Thyroid gland (tissue), 4 donors: Measurements from ENCODE around the gene CENPE. TPM values are rescaled to one million over a fixed set of nuclear protein-coding genes. Genes with fewer than 3 reads are reported as not detected.

Experiments
- DNase-seq, 2 donors: peaks; one replicate each; pipeline ENCODE4 v3.0.0-alpha.2; 2019
- H3K27ac ChIP-seq, 3 donors: fragments of 200-600 bp; sonication (generic); 1 replicate in 2 of 3; 2 replicates in 1 of 3; pipeline ENCODE4 v1.5.1; 2016 to 2019; ENCODE audit warnings: mild to moderate bottlenecking in 1 of 3, moderate library complexity in 1 of 3
- H3K27me3 ChIP-seq: fragments of 200-600 bp; sonication (generic); one replicate; pipeline ENCODE4 v1.5.1; 2019
- H3K36me3 ChIP-seq, 2 donors: fragments of 200-600 bp; sonication (generic); one replicate each; pipeline ENCODE4 v1.5.1; 2016 to 2019
- H3K4me1 ChIP-seq, 2 donors: fragments of 200-600 bp; sonication (generic); one replicate each; pipeline ENCODE4 v1.5.1; 2017 to 2019
- H3K4me3 ChIP-seq, 3 donors: fragments of 200-600 bp; sonication (generic); replicated peaks in 1 of 3; 1 replicate in 2 of 3; 2 replicates in 1 of 3; pipeline ENCODE4 v1.5.1; 2016; ENCODE audit warnings: mild to moderate bottlenecking in 1 of 3
- H3K9me3 ChIP-seq: fragments of 200-600 bp; sonication (generic); one replicate; pipeline ENCODE4 v1.5.1; 2017
- CTCF ChIP-seq, 6 experiments: fragments of 200-600 bp in 3 of 6; fragments of 450-650 bp in 3 of 6; sonication (generic) in 3 of 6; IDR thresholded peaks; one replicate each; pipeline ENCODE4 v1.5.1; 2016 to 2019; ENCODE audit warnings: antibody characterized with exemption in 6 of 6, mild to moderate bottlenecking in 2 of 6, inconsistent platforms in 1 of 6, moderate library complexity in 1 of 6
- POLR2A ChIP-seq, 2 donors: fragments of 450-650 bp; IDR thresholded peaks; one replicate each; pipeline ENCODE4 v1.6.1; 2017; ENCODE audit warnings: antibody characterized with exemption in 2 of 2, mild to moderate bottlenecking in 2 of 2, moderate library complexity in 1 of 2
- WGBS, 2 donors: methylation state at CpG; one replicate each; pipeline ENCODE4 v1.1.5; 2017; 5-methylcytosine and 5-hydroxymethylcytosine counted together
- intact Hi-C: fragments of 100-400 bp; cut with DNase I; formaldehyde crosslinking; loops from one replicate; pipeline ENCODE4 v1.15.1; 2023
- total RNA-seq, 4 donors: library from RNA; depleted of rRNA; stranded (reverse); fragments of >200 nt; gene quantifications; one replicate each; pipeline ENCODE4 v1.2.3, GENCODE V29; 2016

The CENPE gene
- total RNA-seq, 4 donors from 2014 or later, result 0.38 to 0.78 (median 0.53) TPM

- no peak for DNase-seq
- Histone ChIP-seq H3K4me1 (no peaks in the 10 kb centered on the region), H3K27ac (no peak overlapping the region), H3K27me3 (no peaks in the 10 kb centered on the region), H3K36me3 (no peaks in the 10 kb centered on the region), H3K4me3 (no peak overlapping the region), H3K9me3 (no peaks in the 10 kb centered on the region)
- WGBS, 2 donors, result 92 to 93% methylated on average over 3 of the region's 3 CpGs
- intact Hi-C loops, result no loop called here
- TF ChIP-seq POLR2A (IDR thresholded peaks at IDR 0.05) (no peak), CTCF (IDR thresholded peaks at IDR 0.05) (no peak)
Measured at GRCh38 chr4:103156106-103156505, 42.0 kb downstream of the CENPE start.

GRCh38 chr4:103152381-103152780 is 45.8 kb downstream of the CENPE start:
- WGBS, 2 donors, result 97 to 98% methylated on average over 3 of the region's 3 CpGs
- DNase-seq, result no peak
- TF ChIP-seq POLR2A (IDR thresholded peaks at IDR 0.05) (no peak), CTCF (IDR thresholded peaks at IDR 0.05) (no peak)
- H3K36me3 ChIP-seq, result no peaks in the 10 kb centered on the region
- H3K9me3 ChIP-seq, result no peaks in the 10 kb centered on the region
- H3K27me3 ChIP-seq, result no peaks in the 10 kb centered on the region
- H3K4me3 ChIP-seq, result no peak overlapping the region
- no peaks in the 10 kb centered on the region for H3K4me1 ChIP-seq
- intact Hi-C loops, result no loop called here
- H3K27ac ChIP-seq, result no peak overlapping the region

GRCh38 chr4:103150677-103151076 is 47.5 kb downstream of the CENPE start:
- WGBS, 2 donors, result 93 to 98% methylated on average over 1 of the region's 1 CpG
- no peaks in the 10 kb centered on the region for H3K4me1 ChIP-seq
- no peaks in the 10 kb centered on the region for H3K36me3 ChIP-seq
- DNase-seq, result no peak
- TF ChIP-seq POLR2A (IDR thresholded peaks at IDR 0.05) (no peak), CTCF (IDR thresholded peaks at IDR 0.05) (no peak)
- no peak overlapping the region for H3K27ac ChIP-seq
- no peak overlapping the region for H3K4me3 ChIP-seq
- no peaks in the 10 kb centered on the region for H3K27me3 ChIP-seq
- intact Hi-C loops, result no loop called here
- no peaks in the 10 kb centered on the region for H3K9me3 ChIP-seq

- intact Hi-C loops, result no loop called here
- Histone ChIP-seq H3K4me3 (no peak overlapping the region), H3K27me3 (no peaks in the 10 kb centered on the region), H3K9me3 (no peaks in the 10 kb centered on the region), H3K4me1 (no peaks in the 10 kb centered on the region), H3K27ac (no peak overlapping the region), H3K36me3 (no peaks in the 10 kb centered on the region)
- WGBS, 2 donors, result 93 to 95% methylated on average over 4 of the region's 4 CpGs
- DNase-seq, result no peak
- no peak for TF ChIP-seq CTCF (IDR thresholded peaks at IDR 0.05)
- no peak for TF ChIP-seq POLR2A (IDR thresholded peaks at IDR 0.05)
Measured at GRCh38 chr4:103144926-103145325, 53.2 kb downstream of the CENPE start.

- no peak for DNase-seq
- Histone ChIP-seq H3K27me3 (no peaks in the 10 kb centered on the region), H3K4me1 (no peaks in the 10 kb centered on the region), H3K27ac (no peak overlapping the region), H3K36me3 (no peaks in the 10 kb centered on the region), H3K4me3 (no peak overlapping the region), H3K9me3 (no peaks in the 10 kb centered on the region)
- 87 to 94% methylated on average over 1 of the region's 1 CpG for WGBS, 2 donors
- TF ChIP-seq CTCF (IDR thresholded peaks at IDR 0.05) (no peak), POLR2A (IDR thresholded peaks at IDR 0.05) (no peak)
- intact Hi-C loops, result no loop called here
Measured at GRCh38 chr4:103137446-103137827, 60.7 kb downstream of the CENPE start.
